Subcutaneous preadipocyte (primary cell): ENCODE data around the gene ID3. TPM values are rescaled to one million over a fixed set of nuclear protein-coding genes. Genes with fewer than 3 reads are reported as not detected.

Source experiments
- total RNA-seq: library from RNA; depleted of rRNA; stranded (reverse); fragments of >200 nt; gene quantifications from 2 replicates; pipeline ENCODE4 v1.2.3, GENCODE V29; 2012

Gene ID3, protein sequence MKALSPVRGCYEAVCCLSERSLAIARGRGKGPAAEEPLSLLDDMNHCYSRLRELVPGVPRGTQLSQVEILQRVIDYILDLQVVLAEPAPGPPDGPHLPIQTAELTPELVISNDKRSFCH
- 10.4 and 18.4 TPM in 2 replicates for total RNA-seq

DNA sequence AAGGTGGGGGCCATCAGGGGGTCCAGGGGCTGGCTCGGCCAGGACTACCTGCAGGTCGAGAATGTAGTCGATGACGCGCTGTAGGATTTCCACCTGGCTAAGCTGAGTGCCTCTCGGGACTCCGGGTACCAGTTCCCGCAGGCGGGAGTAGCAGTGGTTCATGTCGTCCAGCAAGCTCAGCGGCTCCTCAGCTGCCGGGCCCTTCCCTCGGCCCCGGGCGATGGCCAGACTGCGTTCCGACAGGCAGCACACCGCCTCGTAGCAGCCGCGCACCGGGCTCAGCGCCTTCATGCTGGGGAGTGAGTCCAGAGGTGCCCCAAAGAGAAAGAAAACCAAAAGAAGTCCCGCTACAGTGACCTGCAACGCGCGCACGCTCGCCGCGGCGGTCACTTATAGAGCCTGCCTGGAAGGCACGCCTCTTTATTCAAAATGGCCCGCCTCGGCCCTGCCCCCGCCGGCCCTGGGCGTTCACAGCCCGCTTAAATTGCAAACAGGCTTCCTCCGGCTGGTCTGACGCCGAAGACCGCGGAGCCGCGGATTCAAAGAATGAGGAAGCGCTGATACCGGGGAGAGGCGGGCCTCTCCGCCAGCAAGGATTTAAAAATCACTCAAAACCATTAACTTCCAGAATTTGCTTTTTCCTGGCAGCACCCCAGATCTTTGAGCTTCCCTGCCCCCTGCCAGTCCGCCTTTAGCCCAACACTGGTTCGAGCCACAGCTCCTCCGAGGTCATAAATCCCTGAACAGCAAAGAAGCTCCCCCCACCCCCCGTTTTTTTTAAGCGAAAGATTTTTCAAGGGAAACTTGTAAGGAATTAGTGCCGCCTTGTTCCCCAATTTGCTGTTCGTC lies at the start of gene ID3:
Gene ID3, minus strand, starts transcription at position 366 of the 849 bp plus-strand sequence. Its CDS starts 75 bp downstream, at position 291.

DNA sequence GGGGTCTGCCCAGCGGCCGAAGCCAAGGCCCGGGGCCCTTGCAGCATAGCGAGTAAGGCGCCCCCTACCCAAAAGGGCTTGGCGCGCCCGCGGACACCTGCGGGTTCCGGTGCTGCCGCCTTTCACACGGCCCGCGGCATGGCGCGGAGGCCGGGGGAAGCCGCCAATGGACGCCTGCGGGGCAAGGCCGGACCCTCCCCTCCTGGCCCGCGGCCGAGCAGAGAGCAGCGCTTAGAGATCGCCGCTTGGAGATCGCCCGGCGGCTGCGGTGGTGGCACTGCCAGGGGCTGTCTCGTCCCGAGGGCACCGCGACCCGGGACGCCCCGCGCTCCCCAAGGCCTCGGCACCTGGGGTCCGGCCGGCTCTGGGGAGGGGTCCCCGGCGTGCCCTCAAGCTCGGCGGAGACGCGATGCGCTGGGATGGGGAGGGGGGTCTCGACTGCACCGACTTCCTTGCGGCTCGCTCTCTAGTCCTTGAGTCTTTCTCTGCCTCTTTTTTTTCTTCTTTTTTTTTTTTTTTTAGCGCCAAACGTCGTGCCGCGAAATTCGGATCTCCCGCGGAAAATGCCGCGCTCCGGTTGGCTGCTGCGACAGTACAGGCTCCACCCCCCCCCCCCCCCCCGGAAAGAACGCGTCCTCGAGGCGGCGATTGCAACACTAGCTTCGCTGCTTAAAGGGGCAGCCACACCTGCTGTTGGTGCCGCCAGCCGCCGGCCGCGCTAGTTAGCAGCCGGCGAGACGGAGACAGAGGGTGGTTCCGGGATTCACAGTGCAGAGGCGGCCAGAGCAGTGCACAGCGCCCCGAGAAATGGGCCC lies 28.3 kb downstream of the ID3 start, which contains the start of gene E2F2:
Gene E2F2, minus strand, starts transcription at position 487 of the 815 bp plus-strand sequence. Its CDS starts 440 bp downstream, at position 47.

Other genes with a start within 250 kb of the ID3 start
- 65.4 and 90.5 TPM in 2 replicates for gene HNRNPR, start 215.2 kb downstream of the ID3 start, total RNA-seq
- gene ZNF436, start 189.7 kb downstream of the ID3 start, total RNA-seq: 12.1 and 21.7 TPM in 2 replicates
- 3.1 and 12.1 TPM in 2 replicates for gene TCEA3, start 134.8 kb downstream of the ID3 start, total RNA-seq
- gene ASAP3, start 75.3 kb downstream of the ID3 start, total RNA-seq: 39.9 and 68.0 TPM in 2 replicates
- gene E2F2, start 28.3 kb downstream of the ID3 start, total RNA-seq: 2.2 and 3.1 TPM in 2 replicates
- 559 and 984 TPM in 2 replicates for gene RPL11, start 132.3 kb upstream of the ID3 start, total RNA-seq
- gene ELOA, start 184.0 kb upstream of the ID3 start, total RNA-seq: 29.4 and 53.2 TPM in 2 replicates
- 23.1 and 25.4 TPM in 2 replicates for gene PITHD1, start 218.9 kb upstream of the ID3 start, total RNA-seq
- gene LYPLA2, start 231.6 kb upstream of the ID3 start, total RNA-seq: 43.0 and 55.3 TPM in 2 replicates
- 20.6 and 36.4 TPM in 2 replicates for gene GALE, start 241.3 kb upstream of the ID3 start, total RNA-seq